OCI-LY7 (cell line): ENCODE results near the gene ACTR3.

ENCODE experiments used
- CTCF ChIP-seq: fragments of 200-600 bp; sonication (generic); conservative IDR thresholded peaks from 2 replicates; pipeline ENCODE4 v1.5.1; 2014; ENCODE audit warnings: mild to moderate bottlenecking, antibody characterized with exemption, low read length, moderate library complexity, mixed read lengths
- EZH2phosphoT487 ChIP-seq: fragments of 200-600 bp; sonication (generic); IDR thresholded peaks from 2 replicates; pipeline ENCODE4 v1.6.1; 2018; ENCODE audit warnings: low read depth, borderline replicate concordance, mild to moderate bottlenecking, mixed run types, antibody characterized with exemption, low read length, moderate library complexity, mixed read lengths

GRCh38 chr2:113877711-113878598 is 11.9 kb upstream of the ACTR3 start:
- TF ChIP-seq CTCF (no peak), EZH2phosphoT487 (no peak)
